Activated naive CD4-positive, alpha-beta T cell (primary cell): ENCODE results near the gene LENG8.
A peak's percentile ranks its signal among the peaks of the same experiment; 100 is the strongest.

Experiments used
- DNase-seq, 4 experiments: peaks; one replicate each; lab custom pipeline; 2025; lab: John Stamatoyannopoulos, UW

Gene LENG8

DNA sequence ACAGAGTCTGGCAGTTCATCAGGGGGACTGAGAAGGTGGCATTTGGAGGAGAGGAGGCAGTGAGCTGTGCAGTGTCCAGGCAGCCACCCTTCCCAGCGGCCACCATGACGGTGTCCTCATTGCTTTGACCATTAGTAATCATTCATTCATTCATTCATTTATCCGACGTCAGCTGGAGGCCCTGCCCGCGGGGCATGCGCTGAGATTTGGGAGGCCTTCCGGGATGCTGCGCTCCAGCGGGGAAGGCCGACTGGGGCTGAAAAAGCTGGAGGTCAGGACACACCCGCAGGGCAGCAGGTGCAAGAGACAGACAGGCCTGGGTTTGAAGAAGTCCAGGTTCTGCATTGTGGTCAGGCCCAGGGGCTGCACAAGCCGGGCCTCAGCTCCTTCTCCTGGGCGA lies 24.8 kb upstream of the LENG8 start:
- DNase-seq, result no peak

GRCh38 chr19:54424660-54425381 lies 24.2 kb upstream of the LENG8 start:
- no peak for DNase-seq

DNA sequence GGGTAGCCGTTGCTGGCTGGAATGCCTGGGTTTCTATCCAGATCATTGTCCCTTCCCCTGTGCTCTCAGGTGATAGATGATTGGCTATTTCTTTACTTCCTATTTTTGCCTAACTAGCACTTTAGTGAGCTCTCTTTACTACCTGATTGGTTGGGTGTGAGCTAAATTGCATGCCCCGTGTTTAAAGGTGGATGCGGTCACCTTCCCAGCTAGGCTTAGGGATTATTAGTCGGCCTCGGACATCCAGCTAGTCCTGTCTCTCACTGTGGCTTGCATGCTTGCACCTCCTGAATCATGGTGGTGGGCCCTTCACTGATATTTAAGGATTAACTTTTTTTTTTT lies 23.6 kb upstream of the LENG8 start:
- DNase-seq, result no peak

DNA sequence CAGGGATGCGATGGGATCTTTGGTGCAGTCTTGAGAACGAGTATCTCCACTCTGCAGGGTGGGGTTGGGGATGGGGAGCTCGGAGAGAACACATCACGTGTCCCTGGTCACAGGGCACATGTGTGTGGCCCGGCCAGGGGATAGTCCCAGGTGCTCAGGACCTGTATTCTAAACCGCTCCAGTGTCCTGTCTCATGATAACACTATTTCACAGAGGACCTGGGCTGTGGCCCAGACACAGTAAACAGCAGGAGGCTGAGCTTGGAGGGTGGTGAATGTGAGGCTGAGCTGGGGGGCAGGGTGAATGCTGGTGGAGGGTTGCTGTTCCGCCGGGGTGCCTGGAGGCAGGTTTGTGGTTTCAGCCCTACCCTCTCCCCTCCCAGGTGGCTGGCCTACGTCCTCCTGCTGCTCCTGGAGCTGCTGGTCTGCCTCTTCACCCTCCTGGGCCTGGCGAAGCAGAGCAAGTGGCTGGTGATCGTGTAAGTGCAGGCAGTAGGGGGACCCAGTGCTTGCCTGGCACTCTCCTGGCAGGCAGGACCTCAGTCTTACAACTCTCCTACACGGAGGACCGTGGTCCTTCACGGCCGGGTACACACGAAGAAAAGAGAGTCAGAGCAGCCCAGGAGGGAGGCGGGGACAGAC lies 22.6 kb upstream of the LENG8 start:
- DNase-seq, result no peak

DNA sequence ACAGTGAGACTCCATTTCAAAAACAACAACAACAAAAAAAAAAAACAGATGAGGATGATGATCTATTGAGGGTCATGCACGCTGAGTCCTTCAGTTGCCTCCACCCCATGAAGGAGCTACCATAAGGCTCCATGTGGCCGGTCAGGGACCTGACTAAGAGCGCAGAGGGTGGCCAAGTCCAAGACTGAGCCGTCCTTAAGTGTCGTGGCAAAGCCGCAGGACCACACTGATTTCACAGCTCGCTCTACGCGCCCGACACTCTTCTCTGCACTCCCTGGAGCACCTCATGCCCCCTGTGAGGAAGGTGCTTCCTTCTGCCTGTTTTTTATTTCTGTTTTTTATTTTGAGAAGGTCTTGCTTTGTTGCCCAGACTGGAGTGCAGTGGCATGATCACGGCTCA lies 21.4 kb upstream of the LENG8 start:
- DNase-seq, result no peak

- DNase-seq, result no peak
These were observed 20.4 kb upstream of the LENG8 start for GRCh38 chr19:54428323-54429175.

DNA sequence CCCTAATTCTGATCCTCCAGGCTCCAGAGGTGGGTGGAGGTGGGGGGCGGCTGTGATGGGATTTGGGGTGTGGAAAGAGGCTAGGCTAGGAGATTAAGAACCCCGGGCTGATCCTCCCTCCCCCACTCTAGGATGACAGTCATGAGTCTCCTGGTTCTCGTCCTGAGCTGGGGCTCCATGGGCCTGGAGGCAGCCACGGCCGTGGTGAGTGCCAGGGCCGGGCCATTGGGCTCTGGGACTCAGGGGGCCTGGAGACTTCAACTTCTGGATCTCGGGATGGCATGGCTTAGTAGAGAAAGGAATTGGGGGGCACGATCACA lies 19.9 kb upstream of the LENG8 start:
- DNase-seq, result no peak

DNA sequence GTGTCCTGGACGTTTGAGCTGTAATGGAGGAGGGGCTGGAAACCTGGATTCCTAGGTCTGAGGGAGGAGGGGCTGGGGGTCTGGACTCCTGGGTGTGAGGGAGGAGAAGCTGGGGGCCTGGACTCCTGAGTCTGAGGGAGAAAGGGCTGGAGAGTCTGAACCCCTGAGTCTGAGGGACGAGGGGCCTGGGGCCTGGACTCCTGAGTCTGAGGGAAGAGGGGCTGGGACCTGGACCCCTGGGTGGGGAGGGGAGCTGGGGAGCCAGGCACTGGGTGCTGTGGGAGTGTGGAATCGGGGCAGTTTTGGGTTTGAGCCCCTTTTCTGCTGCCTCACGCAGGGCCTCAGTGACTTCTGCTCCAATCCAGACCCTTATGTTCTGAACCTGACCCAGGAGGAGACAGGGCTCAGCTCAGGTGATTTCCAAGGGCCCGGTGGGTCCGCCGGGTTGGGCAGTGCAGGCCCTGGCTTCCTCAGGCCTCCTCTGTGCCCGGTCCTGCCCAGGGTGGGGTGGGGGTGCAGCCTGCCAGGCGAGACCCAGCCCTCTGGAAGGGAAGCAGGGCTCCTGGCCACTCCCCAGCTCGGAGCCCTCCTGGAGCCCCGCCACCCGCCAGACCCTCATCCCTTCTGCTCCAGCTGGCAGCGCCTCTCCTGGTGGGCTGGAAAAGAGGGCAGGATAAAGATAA lies 19.3 kb upstream of the LENG8 start:
- no peak for DNase-seq

- peak in 2 of 4 experiments; percentile 19 to 30 for DNase-seq
These were observed 18.4 kb upstream of the LENG8 start for GRCh38 chr19:54430306-54431254.

- no peak for DNase-seq
These were observed 17.7 kb upstream of the LENG8 start for GRCh38 chr19:54431255-54431838.

DNA sequence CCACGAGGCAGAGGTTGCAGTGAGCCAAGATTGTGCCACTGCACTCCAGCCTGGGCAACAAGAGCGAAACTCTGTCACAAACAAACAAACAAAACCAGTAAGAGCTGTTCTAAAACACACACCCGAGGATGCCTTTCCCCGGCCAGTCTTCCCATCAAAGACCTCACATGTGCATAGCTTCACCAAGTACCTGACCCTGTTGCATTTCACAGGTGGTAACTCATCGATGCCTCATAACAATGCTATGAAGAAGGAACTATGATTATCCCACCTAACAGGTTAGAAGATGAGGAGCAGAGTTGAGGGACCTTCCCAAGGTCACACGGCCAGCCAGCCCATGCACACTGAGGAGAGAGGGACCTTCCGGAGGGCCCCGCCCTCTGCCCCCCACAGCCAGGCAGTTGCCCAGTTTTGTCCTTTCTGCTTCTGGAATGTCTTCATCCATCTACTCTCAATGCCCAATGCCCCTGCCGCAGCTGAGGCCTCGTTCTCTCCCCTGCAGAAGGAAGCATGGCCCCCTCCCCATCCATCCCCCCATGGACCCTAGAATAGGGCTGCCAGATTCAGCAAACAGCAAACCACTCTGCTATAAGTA lies 16.8 kb upstream of the LENG8 start:
- DNase-seq, result no peak

GRCh38 chr19:54433697-54434096 lies 15.3 kb upstream of the LENG8 start:
- DNase-seq, result no peak

DNA sequence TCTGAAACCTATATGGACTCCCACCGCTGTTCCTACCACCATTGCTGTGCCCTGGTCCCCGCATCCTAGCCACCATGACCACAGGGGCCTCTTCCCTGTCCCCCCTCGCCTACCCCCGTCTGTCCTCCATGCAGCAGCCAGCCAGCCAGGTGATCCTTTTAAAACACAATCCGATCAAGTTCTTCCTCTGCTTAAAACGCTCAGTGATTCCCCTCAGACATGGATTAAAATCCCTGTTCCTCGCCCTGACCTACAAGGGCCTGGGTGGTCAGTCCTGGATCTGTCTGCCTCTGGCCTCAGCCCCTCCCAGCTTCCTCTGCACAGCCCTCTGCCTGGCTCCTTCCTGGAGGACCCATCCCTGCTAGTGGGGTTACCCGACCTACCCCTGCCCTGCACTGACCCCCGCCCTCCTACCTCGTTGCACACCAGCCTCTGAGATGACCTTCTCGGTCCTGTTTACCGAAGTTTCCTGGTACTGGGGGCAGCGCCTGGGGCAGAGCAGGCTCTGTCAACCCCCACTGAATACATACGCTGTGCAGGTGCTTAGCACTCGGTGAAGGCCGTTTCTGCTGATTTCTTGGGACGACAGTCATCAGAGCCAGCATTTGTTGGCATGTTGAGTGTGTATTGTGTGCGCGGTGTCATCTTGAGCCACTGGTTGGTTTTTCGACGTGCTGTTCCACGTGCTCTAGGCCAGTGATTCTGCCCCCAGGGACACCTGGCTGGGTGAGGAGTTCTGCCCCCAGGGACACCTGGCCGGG lies 14.7 kb upstream of the LENG8 start:
- no peak for DNase-seq

GRCh38 chr19:54434873-54435214 lies 14.2 kb upstream of the LENG8 start:
- no peak for DNase-seq

- DNase-seq, result no peak
These were observed 13.4 kb upstream of the LENG8 start for GRCh38 chr19:54435551-54436016.

- DNase-seq, result no peak
These were observed 12.9 kb upstream of the LENG8 start for GRCh38 chr19:54436031-54436523.

- DNase-seq, result no peak
These were observed 12.3 kb upstream of the LENG8 start for GRCh38 chr19:54436628-54437252.

DNA sequence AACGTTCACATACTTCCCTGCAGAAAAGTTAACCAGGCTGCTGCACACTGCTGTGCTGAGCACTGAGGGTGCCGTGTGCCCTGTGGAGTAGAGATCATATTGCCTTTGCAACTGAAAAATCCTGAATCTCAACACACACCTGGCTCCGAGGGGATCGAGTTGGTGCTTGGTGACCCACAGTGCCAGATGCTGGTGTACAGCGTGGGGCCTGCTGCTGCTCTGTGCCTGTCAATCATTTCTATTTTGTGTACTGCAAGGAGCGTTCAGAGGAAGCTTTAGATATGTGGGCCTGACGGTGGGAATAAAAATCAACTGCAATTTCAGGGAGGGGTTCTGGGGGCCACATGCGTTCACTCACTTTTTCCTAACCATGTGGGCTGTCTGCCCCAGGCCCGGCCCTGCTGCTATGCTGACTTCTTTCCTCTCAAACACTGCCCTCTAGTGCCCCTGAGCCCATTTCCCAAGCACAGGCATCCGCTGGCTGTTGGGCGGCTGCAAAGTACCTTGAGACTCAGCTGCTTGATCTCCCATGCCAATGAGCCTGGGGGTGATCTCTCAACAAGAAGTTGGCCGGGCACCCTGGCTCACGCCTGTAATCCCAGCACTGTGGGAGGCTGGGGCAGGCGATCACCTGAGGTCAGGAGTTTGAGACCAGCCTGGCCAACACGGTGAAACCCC lies 9.7 kb upstream of the LENG8 start:
- no peak for DNase-seq

GRCh38 chr19:54440641-54441040 lies 8.4 kb upstream of the LENG8 start:
- no peak for DNase-seq
